ENCODE data around the gene P2RY4. TPM values are rescaled to one million over a fixed set of nuclear protein-coding genes. Genes with fewer than 3 reads are reported as not detected.
A peak's percentile ranks its signal among the peaks of the same experiment; 100 is the strongest.
"Not testable (repeated sequence)": the region's sequence is repeated elsewhere in the genome, so short reads cannot be mapped to it uniquely, and the experiment has no call there.

P2RY4 gene
- total RNA-seq (ENCODE audit: insufficient read depth, low replicate concordance) = 0.48 TPM

- no peak for DNase-seq (ENCODE audit: low spot score)
Measured at GRCh38 chrX:70260104-70260503, at the start of gene P2RY4. Gene P2RY4 (minus strand): TSS chrX:70260204. CDS start chrX:70259624, 580 bp downstream.

GRCh38 chrX:70301716-70302115, 41.7 kb upstream of the P2RY4 start:
- DNase-seq (ENCODE audit: low spot score) = no peak

GRCh38 chrX:70293621-70294020, 33.6 kb upstream of the P2RY4 start:
- no peak for DNase-seq (ENCODE audit: low spot score)

GRCh38 chrX:70292788-70293187, 32.8 kb upstream of the P2RY4 start:
- no peak for DNase-seq (ENCODE audit: low spot score)

GRCh38 chrX:70289793-70290770, 30.1 kb upstream of the P2RY4 start, which contains the start of the genes KIF4A and PDZD11:
Gene KIF4A (plus strand): TSS chrX:70290104. CDS start chrX:70290459, 355 bp downstream.
Gene PDZD11 (minus strand): TSS chrX:70289927. CDS start chrX:70289341, 586 bp downstream.
- DNase-seq (ENCODE audit: low spot score) = peak; percentile 88

GRCh38 chrX:70289168-70289792, 29.3 kb upstream of the P2RY4 start:
- no peak for DNase-seq (ENCODE audit: low spot score)

GRCh38 chrX:70281951-70282350, 21.9 kb upstream of the P2RY4 start, which contains the start of gene RAB41:
Gene RAB41 (plus strand): TSS chrX:70282172. CDS start chrX:70282218, 46 bp downstream.
- no peak for DNase-seq (ENCODE audit: low spot score)

GRCh38 chrX:70280573-70280972, 20.6 kb upstream of the P2RY4 start:
- DNase-seq (ENCODE audit: low spot score) = no peak

- no peak for DNase-seq (ENCODE audit: low spot score)
Measured at GRCh38 chrX:70279081-70279480, 19.1 kb upstream of the P2RY4 start.

GRCh38 chrX:70274029-70274428, 14.0 kb upstream of the P2RY4 start:
- DNase-seq (ENCODE audit: low spot score) = not testable (repeated sequence)

- no peak for DNase-seq (ENCODE audit: low spot score)
Measured at GRCh38 chrX:70268034-70268433, 8.0 kb upstream of the P2RY4 start, which contains the start of gene ARR3. Gene ARR3 (plus strand): TSS chrX:70268334. CDS start chrX:70269386, 1,052 bp downstream.

GRCh38 chrX:70264784-70265183, 4.8 kb upstream of the P2RY4 start:
- no peak for DNase-seq (ENCODE audit: low spot score)

- DNase-seq (ENCODE audit: low spot score) = peak; percentile 46
Measured at GRCh38 chrX:70262952-70263567, 3.1 kb upstream of the P2RY4 start.

GRCh38 chrX:70257423-70258288, 2.3 kb downstream of the P2RY4 start:
- DNase-seq (ENCODE audit: low spot score) = no peak

GRCh38 chrX:70255452-70255851, 4.6 kb downstream of the P2RY4 start:
- DNase-seq (ENCODE audit: low spot score) = peak; percentile 17

GRCh38 chrX:70254909-70255308, 5.1 kb downstream of the P2RY4 start:
- no peak for DNase-seq (ENCODE audit: low spot score)

GRCh38 chrX:70254063-70254400, 6.0 kb downstream of the P2RY4 start:
- no peak for DNase-seq (ENCODE audit: low spot score)

GRCh38 chrX:70253377-70254062, 6.5 kb downstream of the P2RY4 start:
- DNase-seq (ENCODE audit: low spot score) = no peak

- DNase-seq (ENCODE audit: low spot score) = no peak
Measured at GRCh38 chrX:70252491-70252890, 7.5 kb downstream of the P2RY4 start.

GRCh38 chrX:70247252-70247651, 12.8 kb downstream of the P2RY4 start:
- no peak for DNase-seq (ENCODE audit: low spot score)
